Astrocyte of the spinal cord (primary cell): Measurements from ENCODE around the gene ABCB6.

Experiments used
- DNase-seq: peaks from one replicate; pipeline ENCODE4 v3.0.0; 2011; ENCODE audit warnings: low read depth, low spot score
- H3K4me3 ChIP-seq: 2 replicates; pipeline ENCODE4 v1.5.1; 2011; ENCODE audit warnings: low read depth, mild to moderate bottlenecking, low read length, moderate library complexity
- CTCF ChIP-seq: IDR thresholded peaks from 2 replicates; pipeline ENCODE4 v1.5.1; 2012; ENCODE audit warnings: low read depth, mild to moderate bottlenecking, low read length, inconsistent platforms
- in situ Hi-C: cut with HindIII; loops from 2 replicates; pipeline ENCODE4 v1.10.0; 2017; ENCODE audit warnings: low sequenced_read_pairs

Gene ABCB6

GRCh38 chr2:219254590-219255201 is 35.9 kb upstream of the ABCB6 start:
- no peak for DNase-seq

GRCh38 chr2:219253753-219254589 is 35.2 kb upstream of the ABCB6 start, which contains the start of gene TUBA4A:
Gene TUBA4A (minus strand): TSS chr2:219253918. CDS start chr2:219253858, 60 bp downstream.
- no peak for TF ChIP-seq CTCF
- H3K4me3 ChIP-seq, result peak within 1 kb of the TSS; percentile 46
- peak; percentile 41 for DNase-seq
- in situ Hi-C loops, result no loop called here

More at GRCh38 chr2:219254590-219255201, 35.9 kb upstream of the ABCB6 start:
- in situ Hi-C loops, result no loop called here
- no peak for TF ChIP-seq CTCF
- no peak overlapping the region for H3K4me3 ChIP-seq

GRCh38 chr2:219252900-219253752 is 34.4 kb upstream of the ABCB6 start, which contains the start of gene TUBA4B:
Gene TUBA4B (plus strand): TSS chr2:219253243. CDS start chr2:219253408, 165 bp downstream.
- no peak for TF ChIP-seq CTCF
- in situ Hi-C loops, result no loop called here
- DNase-seq, result no peak
- H3K4me3 ChIP-seq, result peak within 1 kb of the TSS; percentile 46

GRCh38 chr2:219252570-219252899 is 33.8 kb upstream of the ABCB6 start:
- in situ Hi-C loops, result no loop called here
- TF ChIP-seq CTCF, result no peak
- no peak for DNase-seq
- H3K4me3 ChIP-seq, result peak overlapping the region; percentile 46

GRCh38 chr2:219252084-219252483 is 33.3 kb upstream of the ABCB6 start:
- DNase-seq, result no peak
- TF ChIP-seq CTCF, result no peak
- in situ Hi-C loops, result no loop called here
- H3K4me3 ChIP-seq, result no peak overlapping the region

- no peak overlapping the region for H3K4me3 ChIP-seq
- DNase-seq, result no peak
- in situ Hi-C loops, result no loop called here
- no peak for TF ChIP-seq CTCF
Measured at GRCh38 chr2:219251656-219252055, 32.9 kb upstream of the ABCB6 start.
